Measurements from ENCODE around the gene PROM1.

PROM1 gene

DNA sequence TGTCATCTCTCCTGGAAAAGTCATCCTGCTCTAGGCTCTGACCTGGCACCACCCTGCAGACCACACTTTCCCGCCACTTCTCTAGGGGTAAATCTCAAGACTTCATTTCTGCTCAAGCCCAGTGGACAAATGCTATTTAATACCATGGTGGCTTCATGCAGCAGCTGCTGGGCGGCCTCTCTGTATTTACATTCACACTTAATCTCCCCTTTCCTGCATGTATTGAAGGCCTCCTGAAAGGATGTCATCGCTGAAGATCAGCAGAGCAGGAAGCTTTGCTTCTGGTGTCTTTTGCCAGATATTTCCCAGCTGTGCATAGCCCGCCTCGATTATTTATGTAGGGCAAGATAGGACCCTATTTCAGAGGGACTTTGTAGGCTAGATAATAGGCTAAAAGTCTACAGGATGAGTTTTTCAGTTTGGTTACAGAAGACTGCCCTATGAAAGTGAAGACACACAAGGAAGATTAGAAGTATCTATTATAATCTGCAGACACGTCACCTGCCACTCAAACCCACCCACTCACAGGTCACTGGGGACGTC lies 17.2 kb downstream of the PROM1 start:
- H3K36me3 ChIP-seq (ENCODE audit: insufficient read depth, low read length), result no peaks in the 10 kb centered on the region
- TF ChIP-seq, protein P1, sequence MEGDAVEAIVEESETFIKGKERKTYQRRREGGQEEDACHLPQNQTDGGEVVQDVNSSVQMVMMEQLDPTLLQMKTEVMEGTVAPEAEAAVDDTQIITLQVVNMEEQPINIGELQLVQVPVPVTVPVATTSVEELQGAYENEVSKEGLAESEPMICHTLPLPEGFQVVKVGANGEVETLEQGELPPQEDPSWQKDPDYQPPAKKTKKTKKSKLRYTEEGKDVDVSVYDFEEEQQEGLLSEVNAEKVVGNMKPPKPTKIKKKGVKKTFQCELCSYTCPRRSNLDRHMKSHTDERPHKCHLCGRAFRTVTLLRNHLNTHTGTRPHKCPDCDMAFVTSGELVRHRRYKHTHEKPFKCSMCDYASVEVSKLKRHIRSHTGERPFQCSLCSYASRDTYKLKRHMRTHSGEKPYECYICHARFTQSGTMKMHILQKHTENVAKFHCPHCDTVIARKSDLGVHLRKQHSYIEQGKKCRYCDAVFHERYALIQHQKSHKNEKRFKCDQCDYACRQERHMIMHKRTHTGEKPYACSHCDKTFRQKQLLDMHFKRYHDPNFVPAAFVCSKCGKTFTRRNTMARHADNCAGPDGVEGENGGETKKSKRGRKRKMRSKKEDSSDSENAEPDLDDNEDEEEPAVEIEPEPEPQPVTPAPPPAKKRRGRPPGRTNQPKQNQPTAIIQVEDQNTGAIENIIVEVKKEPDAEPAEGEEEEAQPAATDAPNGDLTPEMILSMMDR (conservative IDR thresholded peaks at IDR 0.05; ENCODE audit: low read length), result no peak
- no peak for TF ChIP-seq EZH2phosphoT487 (IDR thresholded peaks at IDR 0.05; ENCODE audit: borderline replicate concordance)
- H4K20me1 ChIP-seq (ENCODE audit: insufficient read depth, low read length, poor library complexity, severe bottlenecking), result no peaks in the 10 kb centered on the region
- H3K4me1 ChIP-seq (ENCODE audit: insufficient read depth, low read length, poor library complexity, severe bottlenecking), result peaks cover 31% of the 10 kb centered on the region
- H3K4me2 ChIP-seq (ENCODE audit: low read depth, low read length, poor library complexity, severe bottlenecking), result peak overlapping the region; percentile 5
- H3K9me2 ChIP-seq (replicated peaks; ENCODE audit: low read depth, low read length), result no peaks in the 10 kb centered on the region
- H3K79me2 ChIP-seq (ENCODE audit: insufficient read depth, low read length), result no peaks in the 10 kb centered on the region
- H3K27me3 ChIP-seq (ENCODE audit: insufficient read depth, low read length, poor library complexity, severe bottlenecking), result no peaks in the 10 kb centered on the region
- no peak overlapping the region; the same call in 1 of the 2 replicates for H2AFZ ChIP-seq (ENCODE audit: low read length)
- no peaks in the 10 kb centered on the region for H3F3A ChIP-seq (ENCODE audit: low read depth)
- peak overlapping the region; percentile 7 for H3K9ac ChIP-seq (ENCODE audit: low read depth, low read length, poor library complexity, severe bottlenecking)
- no peak overlapping the region for H3K4me3 ChIP-seq (ENCODE audit: low read length, poor library complexity, severe bottlenecking)
- H3K9me3 ChIP-seq (ENCODE audit: insufficient read depth, low read depth, low read length), result no peaks in the 10 kb centered on the region

DNA sequence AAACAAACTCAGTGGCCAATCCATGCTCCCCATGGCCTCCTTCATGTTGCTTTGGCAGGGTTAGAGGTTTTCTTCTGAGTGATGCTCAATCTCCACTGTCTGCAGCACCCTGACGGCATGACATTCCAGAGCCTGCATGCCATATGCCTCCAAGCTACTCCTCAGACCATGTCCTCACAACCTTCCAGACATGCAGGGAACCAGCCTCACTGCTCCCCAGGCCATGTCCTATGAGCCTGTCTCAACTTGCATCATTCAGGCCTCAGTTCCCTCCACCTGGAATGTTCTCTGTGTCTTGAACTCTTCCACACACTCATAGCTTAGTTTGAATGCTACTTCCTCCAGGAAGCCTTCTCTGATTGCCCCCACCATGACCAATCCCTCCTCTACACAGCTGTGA lies 18.8 kb downstream of the PROM1 start:
- Histone ChIP-seq H3K36me3 (ENCODE audit: insufficient read depth, low read length) (no peaks in the 10 kb centered on the region), H3K9ac (ENCODE audit: low read depth, low read length, poor library complexity, severe bottlenecking) (no peak overlapping the region), H3F3A (ENCODE audit: low read depth) (no peaks in the 10 kb centered on the region), H3K4me1 (ENCODE audit: insufficient read depth, low read length, poor library complexity, severe bottlenecking) (peaks cover 29% of the 10 kb centered on the region), H3K4me3 (ENCODE audit: low read length, poor library complexity, severe bottlenecking) (no peak overlapping the region), H4K20me1 (ENCODE audit: insufficient read depth, low read length, poor library complexity, severe bottlenecking) (no peaks in the 10 kb centered on the region), H2AFZ (ENCODE audit: low read length) (no peak overlapping the region), H3K4me2 (ENCODE audit: low read depth, low read length, poor library complexity, severe bottlenecking) (no peak overlapping the region), H3K79me2 (ENCODE audit: insufficient read depth, low read length) (no peaks in the 10 kb centered on the region), H3K9me3 (ENCODE audit: insufficient read depth, low read depth, low read length) (no peaks in the 10 kb centered on the region), H3K27me3 (ENCODE audit: insufficient read depth, low read length, poor library complexity, severe bottlenecking) (no peaks in the 10 kb centered on the region), H3K9me2 (replicated peaks; ENCODE audit: low read depth, low read length) (no peaks in the 10 kb centered on the region)
- TF ChIP-seq, protein P1 (conservative IDR thresholded peaks at IDR 0.05; ENCODE audit: low read length), result no peak
- no peak for TF ChIP-seq EZH2phosphoT487 (IDR thresholded peaks at IDR 0.05; ENCODE audit: borderline replicate concordance)

DNA sequence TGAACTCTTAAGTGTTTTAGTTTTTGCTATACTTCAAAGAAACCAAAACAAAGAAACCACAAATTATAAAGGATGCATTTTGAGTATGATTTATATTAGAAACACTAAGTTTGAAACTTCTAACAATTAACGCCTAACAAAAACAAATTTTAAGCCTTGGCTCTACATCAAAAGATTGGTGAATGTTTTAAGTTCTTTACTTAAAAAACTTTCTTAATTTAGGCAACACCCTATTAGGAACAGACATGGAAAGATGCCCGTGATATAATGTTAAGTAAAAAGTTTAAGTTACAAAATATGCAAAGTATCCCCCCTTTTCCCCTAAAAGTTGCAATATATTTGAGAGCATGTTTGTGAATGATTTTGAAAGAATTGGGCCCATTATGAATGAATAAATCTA lies 21.2 kb downstream of the PROM1 start:
- no peak overlapping the region for H3K4me3 ChIP-seq (ENCODE audit: low read length, poor library complexity, severe bottlenecking)
- no peak for TF ChIP-seq EZH2phosphoT487 (IDR thresholded peaks at IDR 0.05; ENCODE audit: borderline replicate concordance)
- TF ChIP-seq, protein P1 (conservative IDR thresholded peaks at IDR 0.05; ENCODE audit: low read length), result no peak
- no peaks in the 10 kb centered on the region for H3K79me2 ChIP-seq (ENCODE audit: insufficient read depth, low read length)

More for the DNA sequence above, 21.2 kb downstream of the PROM1 start:
- no peaks in the 10 kb centered on the region for H3K36me3 ChIP-seq (ENCODE audit: insufficient read depth, low read length)
- H3K4me1 ChIP-seq (ENCODE audit: insufficient read depth, low read length, poor library complexity, severe bottlenecking), result peaks cover 24% of the 10 kb centered on the region
- H3F3A ChIP-seq (ENCODE audit: low read depth), result no peaks in the 10 kb centered on the region
- H3K9me3 ChIP-seq (ENCODE audit: insufficient read depth, low read depth, low read length), result no peaks in the 10 kb centered on the region
- H3K9ac ChIP-seq (ENCODE audit: low read depth, low read length, poor library complexity, severe bottlenecking), result no peak overlapping the region
- no peaks in the 10 kb centered on the region for H3K9me2 ChIP-seq (replicated peaks; ENCODE audit: low read depth, low read length)
- no peak overlapping the region for H2AFZ ChIP-seq (ENCODE audit: low read length)
- no peaks in the 10 kb centered on the region for H3K27me3 ChIP-seq (ENCODE audit: insufficient read depth, low read length, poor library complexity, severe bottlenecking)
- H4K20me1 ChIP-seq (ENCODE audit: insufficient read depth, low read length, poor library complexity, severe bottlenecking), result no peaks in the 10 kb centered on the region
- H3K4me2 ChIP-seq (ENCODE audit: low read depth, low read length, poor library complexity, severe bottlenecking), result no peak overlapping the region
